ENCODE measurements around the gene TPX2. TPM values are rescaled to one million over a fixed set of nuclear protein-coding genes. Genes with fewer than 3 reads are reported as not detected.
"Not testable (repeated sequence)": the region's sequence is repeated elsewhere in the genome, so short reads cannot be mapped to it uniquely, and the experiment has no call there.

TPX2 gene
- polyA plus RNA-seq, 5 donors = 33.7 to 85.6 (median 53.8) TPM

DNA sequence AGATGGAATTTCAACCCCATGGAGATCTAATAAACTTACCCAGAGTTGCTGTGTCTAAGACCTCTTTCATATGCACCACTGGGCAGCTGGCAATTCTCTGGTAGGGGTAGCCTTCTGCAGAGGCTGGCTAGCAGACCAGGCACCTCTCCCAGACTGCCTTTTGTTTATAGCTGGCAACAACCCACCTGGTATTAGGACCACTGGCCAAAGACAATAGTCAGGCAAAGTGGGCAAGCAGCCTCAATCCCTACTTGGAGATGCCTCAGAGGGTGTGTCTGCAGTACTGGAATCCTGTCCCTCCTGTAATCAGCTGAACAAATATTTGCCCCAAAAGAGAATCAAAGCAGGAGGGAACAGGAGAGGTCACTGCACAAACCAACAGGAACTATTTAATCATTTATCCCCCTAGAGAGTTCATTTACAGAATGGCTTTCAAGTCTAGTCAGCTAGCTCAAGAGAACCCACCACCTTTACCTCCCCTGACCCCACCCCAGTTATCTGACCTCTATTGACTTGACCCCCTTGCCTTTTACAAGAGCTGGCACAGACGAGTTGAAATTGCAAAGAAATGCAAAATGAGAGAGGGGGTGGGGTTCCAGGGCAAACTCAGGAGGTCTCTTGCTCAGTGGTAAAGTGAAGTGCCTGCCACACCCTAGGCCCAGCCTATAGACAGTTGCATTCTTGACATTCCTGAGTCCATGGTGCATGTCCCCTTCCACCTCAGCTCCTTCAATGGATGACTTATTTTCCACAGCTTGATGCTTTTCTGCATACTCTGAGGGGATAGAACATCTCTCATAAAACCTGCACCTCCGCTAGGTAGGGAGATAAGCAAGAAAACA lies 19.2 kb upstream of the TPX2 start:
- DNase-seq = no peak

DNA sequence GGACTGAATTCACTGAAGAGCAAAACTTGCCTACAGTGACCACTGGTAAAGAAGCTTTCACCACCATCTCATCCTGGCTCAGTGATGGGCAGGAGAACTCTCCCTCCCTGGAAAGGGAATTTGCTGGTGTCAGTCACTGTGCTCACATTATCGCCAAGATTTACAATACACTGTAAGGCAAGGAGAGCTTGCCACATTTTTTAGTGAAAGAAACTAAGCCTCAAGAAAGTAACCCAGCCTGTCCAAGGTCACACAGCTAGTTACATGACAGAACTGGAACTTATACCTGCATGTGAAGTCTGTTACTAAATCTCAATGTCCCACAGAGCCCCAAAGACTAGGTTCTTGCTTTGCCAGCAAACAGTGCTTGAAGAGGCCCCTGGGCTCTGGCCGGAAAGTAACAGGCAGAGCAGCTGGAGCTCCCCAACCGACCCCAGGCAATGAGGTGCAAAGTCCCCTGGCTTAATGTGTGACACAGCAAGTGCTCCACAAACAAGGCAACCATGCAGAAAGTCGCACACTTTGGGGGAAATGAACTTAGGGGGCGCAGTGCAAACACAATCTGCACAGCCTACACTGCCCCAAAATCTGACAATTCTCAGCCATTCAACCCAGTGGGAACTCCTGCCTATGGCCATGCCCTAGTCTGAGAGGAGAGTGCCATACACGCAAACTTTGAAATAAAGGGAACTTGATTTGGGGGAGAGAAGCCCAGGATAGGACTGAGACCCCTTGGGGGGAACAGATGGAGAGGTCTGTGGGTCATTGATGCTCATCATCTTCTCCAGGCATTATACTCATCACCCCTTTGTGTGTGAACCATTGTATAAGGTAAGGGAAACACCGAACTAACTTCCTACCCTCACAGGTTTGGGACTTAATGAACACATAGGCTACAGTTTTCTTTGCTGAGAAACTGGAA lies 18.3 kb upstream of the TPX2 start:
- DNase-seq = no peak

DNA sequence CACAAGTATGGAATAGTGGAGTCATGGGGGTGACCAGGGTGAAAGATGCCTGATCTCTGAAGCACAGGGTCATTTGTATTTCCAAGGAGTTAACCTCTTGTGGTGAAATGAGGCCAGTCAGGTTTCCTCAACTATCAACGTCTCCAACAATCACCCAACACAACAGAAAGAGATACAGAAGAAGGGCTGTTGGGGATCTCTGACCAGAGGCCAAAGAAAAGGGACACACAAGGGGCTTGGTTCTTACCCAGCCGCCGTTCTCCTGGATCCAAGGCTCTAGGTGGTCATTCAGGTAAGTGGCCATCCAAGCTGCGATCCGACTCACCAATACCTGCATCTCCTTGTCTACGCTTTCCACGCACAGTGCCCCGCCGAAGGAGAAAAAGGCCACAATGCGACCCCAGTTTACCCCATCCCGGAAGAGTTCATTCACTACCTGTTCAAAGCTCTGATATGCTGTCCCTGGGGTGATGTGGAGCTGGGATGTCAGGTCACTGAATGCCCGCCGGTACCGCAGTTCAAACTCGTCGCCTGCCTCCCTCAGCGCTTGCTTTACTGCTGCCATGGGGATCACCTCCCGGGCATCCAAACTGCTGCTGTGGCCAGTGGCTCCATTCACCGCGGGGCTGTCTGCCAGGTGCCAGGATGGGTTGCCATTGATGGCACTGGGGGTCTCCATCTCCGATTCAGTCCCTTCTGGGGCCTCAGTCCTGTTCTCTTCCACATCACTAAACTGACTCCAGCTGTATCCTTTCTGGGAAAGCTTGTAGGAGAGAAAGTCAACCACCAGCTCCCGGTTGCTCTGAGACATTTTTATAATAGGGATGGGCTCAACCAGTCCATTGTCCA lies 17.5 kb upstream of the TPX2 start:
- DNase-seq = no peak

DNA sequence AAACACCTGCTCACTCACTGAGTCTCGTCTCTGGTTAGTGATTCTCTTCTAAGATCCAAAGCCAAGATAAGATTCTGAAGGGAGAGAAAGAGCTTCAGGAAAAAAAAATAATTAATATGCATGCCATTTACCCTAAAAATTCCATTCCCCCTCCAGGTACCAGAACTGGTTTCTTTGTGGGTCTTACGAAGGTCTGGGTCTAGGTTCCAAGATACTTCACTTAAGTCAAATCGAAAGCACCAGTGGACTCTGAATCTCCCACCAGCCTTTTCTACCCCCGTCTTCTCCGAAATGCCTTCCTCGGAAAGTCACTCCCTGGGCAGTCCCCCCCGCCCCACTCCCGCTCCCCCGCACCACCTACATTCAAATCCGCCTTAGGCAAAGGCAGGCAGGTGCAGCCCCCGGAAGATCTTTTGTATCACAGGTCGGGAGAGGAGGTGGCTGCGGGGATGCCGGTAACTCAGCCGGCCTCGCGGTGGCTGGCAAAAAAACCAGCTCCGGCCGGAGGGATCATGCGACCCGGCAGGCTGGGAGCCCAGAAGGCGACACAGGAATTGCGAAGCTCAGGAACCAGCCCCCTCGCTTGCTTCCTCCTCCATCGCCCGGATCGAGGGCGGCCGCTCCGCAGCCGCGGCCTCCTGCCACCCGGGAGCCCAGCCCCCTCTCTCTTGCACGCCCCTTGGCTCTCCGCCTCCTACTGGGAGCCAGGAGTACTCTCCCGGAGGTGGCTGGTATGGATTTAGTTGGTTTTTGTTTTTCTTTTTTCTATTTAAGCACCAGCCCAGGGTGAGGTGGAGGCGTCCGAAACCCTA lies 16.6 kb upstream of the TPX2 start, which contains the start of gene BCL2L1:
TSS of gene BCL2L1 (minus strand) at position 612 of the 812 bp plus-strand sequence. CDS start 650 bp downstream, outside the sequence.
- DNase-seq = peak; percentile 84

DNA sequence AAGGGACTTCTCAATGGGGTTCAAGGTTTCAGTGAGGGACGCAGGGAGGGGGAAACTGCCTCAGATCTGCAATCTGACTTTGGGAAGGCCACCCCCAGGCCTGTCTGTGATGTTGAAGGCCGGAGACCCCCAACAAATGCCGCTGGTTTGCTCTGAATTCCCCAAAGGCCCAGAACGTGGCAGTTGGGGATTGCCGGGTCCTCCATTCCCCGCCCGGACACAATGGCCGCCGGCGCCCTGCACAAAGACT lies 16.1 kb upstream of the TPX2 start:
- no peak for DNase-seq

DNA sequence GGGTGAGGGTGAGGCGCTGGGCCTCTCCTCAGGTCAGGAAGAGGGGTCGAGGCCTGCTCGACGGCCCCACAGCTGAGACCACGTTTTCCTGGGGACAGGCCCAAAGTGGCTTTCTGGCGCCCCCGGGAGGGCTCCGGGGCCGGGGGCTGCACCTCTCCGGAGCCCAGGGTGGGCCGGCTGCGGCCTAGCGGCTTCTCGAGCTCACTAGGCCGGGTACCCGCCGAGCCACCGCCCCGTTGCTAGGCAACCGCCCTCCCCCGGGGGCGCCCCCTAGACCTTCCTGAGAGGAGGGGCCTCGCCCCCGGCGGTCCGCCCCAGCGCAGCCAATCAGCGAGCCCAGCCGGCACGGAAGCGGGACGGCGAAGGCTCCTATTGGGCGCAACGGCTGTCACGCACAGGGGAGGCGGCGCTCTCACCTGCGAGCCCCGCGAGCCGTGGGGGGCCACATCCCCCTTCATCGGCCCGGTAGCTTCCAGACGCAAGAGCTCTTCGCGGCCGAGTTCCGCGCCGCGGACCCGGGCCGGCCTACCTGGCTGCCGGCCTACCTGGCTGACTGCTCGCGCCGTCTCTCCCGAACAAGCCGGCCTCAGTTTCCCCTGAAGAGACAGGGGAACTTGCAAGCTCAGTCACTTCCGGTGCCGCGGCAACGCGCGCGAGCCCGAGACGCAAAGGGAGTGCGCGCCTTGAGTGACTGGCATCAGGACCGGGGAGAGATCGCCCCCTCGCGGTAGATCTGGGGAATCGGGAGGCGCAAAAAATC lies 15.6 kb upstream of the TPX2 start:
- DNase-seq = peak; percentile 99 to 100

DNA sequence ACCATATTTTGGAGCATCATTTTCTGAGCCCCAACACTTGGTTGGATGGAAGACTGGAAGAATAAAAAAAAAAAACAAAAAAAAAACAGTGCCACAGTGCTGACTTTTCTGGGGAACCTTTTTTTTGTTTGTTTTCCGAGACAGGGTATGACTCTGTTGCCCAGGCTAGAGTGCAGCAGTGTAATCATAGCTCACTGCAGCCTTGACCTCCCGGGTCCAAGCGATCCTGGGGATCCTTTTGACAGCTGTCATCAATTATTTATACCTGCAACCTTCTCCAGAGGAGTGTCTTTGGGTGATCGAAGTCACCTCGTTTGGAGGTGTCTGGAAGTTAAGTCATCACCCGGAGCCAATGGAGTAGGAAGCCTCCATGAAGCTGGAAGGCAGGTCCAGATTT lies 7.8 kb upstream of the TPX2 start:
- no peak for DNase-seq

DNA sequence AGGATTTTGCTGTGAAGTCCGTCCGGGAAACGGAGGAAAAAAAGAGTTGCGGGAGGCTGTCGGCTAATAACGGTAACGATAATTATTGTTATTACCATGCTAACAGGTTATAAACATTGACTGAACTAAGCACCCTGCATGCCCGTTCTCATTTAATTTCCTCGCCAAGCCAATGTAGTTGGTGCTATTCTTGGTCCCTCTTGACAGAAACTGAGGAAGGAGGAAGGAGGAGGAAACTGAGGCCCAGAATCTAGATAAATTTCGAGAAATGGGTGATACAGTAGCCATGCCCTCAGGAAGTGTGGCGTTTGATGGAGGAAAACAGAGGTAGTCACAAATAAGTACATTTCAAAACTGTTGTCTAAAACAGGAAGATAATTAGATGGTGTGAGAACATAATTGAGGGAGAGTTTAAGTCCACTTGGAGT lies 474 bp downstream of the TPX2 start:
- DNase-seq = no peak

DNA sequence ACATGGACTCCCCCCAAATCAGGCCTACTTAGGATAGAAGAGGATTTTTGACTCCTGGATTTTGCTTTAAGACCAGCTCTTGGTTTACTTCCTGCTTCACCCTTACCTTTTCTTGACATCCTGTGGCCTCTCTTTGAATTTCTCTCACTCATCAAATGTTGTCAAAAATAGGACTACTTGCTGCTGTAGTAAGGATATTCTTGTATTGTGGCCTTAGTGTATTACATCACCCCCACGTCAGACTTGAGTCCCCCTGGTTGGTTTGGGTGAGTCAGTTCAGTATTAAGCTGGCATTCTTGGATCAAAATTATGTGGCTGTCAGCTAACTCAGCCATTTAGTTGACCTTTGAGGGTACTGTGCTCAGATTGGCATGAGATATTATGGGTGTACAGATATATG lies 1.1 kb downstream of the TPX2 start:
- no peak for DNase-seq

DNA sequence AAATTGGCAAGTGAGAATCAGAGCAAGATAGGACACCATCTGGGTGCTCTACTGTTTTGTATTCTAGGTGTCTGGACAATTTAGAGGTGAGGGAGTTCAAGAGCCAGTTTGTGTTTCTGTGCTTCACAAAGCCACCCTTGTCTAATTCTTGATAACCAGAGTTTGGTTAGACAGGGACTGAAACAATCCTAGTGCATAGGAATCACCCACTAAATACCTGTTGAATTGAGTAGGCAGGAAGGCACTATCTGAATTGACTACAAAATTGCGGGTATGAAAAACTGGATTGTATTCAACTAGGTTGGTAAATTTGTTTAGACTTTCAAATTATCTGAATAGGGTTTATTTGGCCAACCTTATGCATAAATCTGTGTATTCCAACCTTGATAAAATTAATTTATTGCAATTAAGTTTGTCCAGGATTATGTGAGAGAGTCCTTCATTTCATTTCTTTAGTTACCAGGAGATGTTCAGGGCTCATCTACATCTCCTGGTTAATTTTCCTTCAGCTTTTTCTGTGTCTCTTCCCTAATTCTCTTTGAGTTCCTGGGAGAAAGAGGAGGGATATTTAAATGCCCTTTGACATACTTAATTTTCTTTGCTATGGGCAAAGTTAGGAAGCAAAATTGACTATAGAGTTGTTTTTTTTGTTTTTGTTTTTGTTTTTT lies 1.7 kb downstream of the TPX2 start:
- no peak for DNase-seq

DNA sequence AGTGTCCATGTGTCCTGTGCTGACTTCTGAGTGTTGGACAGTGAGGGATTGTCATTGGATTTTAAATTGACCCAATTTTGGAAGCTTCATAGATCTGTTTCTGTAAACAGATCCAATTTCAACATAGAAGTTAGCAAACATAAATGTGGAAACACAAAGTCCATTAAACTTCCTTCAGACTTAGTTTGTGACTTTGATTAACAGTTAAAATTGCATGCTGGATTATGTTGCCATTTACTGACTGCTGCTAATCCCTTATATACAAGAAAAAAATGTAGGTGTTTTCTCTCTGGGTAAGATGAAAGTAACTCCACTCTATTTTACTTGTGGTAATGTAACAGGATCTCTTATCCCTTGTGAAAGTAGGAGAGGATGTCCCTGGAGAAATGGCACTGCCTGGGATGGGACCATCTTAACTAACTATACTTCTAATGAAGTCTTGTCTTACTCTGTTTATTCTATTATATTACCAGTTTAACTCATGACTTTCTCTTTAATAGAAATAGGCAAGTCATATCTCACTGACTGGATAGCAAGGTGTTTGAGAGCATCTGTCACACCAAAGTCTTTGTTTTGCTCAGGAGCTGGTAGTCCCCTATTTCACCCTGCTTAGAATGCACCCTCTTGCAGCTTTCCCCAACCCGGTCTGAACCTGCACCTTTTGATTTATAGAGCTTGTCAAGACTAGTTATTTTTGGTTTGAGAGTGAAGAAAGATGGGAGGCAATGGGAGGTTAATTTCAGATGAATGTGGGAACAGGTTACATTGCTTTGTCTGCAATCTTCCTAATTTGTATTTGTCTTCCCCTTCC lies 7.2 kb downstream of the TPX2 start:
- DNase-seq = no peak

DNA sequence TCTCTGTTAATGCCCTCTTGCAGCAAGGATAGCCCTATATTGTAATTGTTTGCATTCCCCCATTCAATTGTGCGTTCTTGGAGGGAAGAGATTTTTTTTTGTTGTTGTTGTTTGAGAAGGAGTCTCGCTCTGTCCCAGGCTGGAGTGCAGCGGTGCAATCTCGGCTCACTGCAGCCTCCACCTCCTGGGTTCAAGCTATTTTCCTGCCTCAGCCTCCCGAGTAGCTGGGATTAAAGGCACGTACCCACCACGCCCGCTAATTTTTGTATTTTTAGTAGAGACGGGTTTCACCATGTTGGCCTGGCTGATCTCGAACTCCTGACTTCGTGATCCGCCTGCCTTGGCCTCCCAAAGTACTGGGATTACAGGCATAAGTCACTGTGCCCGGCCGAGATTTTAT lies 7.9 kb downstream of the TPX2 start:
- not testable (repeated sequence) for DNase-seq

DNA sequence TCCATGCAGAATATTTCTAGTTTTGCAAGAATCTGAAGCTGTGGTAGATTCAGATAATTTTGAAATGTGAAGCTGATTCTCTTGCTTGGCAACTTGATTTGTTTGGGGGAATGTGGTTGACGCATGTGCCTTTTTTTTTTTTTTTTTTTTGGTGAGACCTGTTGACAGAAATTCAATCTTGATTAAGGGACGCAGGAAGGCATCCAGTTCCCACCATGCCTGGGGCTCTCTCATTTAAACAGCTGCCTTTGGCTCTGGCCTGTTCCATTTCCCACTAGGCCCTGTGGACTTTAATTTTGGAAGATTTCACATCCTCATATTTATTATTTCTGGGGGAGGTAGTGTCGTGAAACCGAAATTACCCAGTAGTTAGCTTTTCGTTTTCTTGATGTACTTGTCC lies 8.6 kb downstream of the TPX2 start:
- DNase-seq = peak in 1 of 2 donors; percentile 17

DNA sequence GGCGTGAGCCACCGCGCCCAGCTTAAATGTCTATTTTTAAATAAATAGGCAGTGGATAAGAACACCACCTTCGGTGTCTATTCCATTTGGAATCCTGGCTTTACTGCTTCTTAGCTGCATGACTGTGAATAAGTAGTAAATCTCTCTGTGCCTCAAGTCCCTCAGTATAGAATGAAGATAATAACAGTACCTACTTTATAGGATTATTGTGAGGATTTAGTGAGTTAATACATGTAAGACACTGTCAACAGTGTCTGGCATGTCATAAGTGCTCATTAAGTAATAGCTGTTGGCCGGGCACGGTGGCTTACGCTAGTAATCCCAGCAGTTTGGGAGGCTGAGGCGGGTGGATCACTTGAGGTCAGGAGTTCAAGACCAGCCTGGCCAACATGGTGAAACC lies 10.1 kb downstream of the TPX2 start:
- no peak for DNase-seq

DNA sequence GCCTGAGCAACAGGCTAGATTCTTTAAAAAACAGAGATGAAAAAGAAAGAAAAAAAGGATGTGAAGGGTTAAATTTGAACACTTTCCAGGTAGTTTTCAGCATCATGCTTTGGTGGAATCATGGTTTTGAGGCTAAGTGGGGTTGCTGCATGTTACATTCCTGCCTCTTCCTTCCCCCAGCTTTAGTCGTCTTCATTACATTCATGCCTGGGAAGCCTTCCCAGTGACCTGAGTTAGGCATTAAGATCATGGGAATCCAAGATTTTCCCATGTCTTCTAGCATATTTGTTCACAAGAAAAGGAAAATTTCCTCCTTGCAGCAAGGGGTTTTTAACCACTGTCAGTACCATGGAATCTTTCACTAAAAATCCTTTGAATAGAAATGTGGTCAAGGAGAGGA lies 12.0 kb downstream of the TPX2 start:
- no peak for DNase-seq

DNA sequence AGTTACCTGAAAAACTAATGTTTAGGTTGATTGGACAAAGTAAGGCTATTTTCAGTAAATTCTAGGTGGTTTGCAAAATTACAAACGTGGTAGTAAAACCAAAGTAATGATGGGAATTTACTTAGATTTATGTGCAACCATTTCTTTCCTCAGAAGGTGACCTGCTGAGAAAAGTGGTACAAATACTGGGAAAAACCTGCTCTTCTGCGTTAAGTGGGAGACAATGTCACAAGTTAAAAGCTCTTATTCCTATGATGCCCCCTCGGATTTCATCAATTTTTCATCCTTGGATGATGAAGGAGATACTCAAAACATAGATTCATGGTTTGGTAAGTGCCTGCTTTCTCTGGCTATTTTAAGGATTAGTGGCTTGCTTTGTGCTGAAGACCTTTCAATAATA lies 18.2 kb downstream of the TPX2 start:
- no peak for DNase-seq

DNA sequence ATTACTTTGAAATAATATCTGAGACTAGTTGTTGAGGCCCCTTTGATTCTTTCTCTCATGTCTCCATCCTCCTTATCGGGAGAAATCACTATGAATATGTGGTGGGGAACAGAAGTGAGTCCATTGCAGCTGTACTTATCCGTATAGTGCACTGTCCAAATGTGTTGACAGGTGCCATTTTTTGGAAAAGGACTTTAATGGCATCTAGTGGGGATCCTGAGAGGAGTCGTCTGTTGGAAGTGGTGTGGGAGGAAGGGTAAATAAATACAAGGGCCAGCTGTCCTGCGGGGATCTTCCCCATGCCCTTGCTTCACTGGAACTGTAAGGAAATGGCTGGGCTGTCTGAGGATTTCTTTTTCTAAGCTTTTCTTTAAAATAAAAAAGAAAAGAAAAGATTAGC lies 19.4 kb downstream of the TPX2 start:
- DNase-seq = no peak

DNA sequence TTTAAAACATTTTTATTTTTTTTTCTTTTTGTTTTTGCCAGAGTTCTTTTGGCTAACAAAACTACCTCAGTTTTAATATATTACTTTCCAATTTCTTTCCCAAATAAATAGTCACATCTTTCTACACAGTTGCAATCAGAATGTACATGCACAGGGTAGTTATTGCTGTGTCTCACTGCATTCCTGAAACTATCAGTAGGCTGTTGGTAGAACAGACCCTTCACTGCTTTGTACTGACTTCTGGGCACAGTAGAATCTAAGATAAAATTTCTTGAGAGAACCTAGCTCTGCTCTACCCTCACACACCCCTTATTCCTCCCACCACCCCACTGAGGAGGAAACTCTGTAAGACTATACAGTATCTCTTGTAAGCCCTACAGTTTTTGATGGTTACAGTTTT lies 19.9 kb downstream of the TPX2 start:
- DNase-seq = no peak
